SJCRH30 (cell line): Measurements from ENCODE around the gene KCNMA1. TPM values are rescaled to one million over a fixed set of nuclear protein-coding genes. Genes with fewer than 3 reads are reported as not detected.

Experiments used
- DNase-seq, 2 experiments: peaks; one replicate each; pipeline ENCODE4 v3.0.0-alpha.2; 2015 to 2020
- H3K27ac ChIP-seq: fragments of 250-450 bp; sonication (Bioruptor Pico); 2 replicates; pipeline ENCODE4 v1.5.1; 2020; ENCODE audit warnings: mild to moderate bottlenecking, moderate library complexity
- H3K27me3 ChIP-seq: fragments of 250-450 bp; sonication (Bioruptor Pico); 2 replicates; pipeline ENCODE4 v1.5.1; 2020; ENCODE audit warnings: mild to moderate bottlenecking, moderate library complexity
- H3K36me3 ChIP-seq: fragments of 250-450 bp; sonication (Bioruptor Pico); 2 replicates; pipeline ENCODE4 v1.5.1; 2020; ENCODE audit warnings: mild to moderate bottlenecking, moderate library complexity
- H3K4me1 ChIP-seq: fragments of 250-450 bp; sonication (Bioruptor Pico); 2 replicates; pipeline ENCODE4 v1.5.1; 2020; ENCODE audit warnings: mild to moderate bottlenecking, moderate library complexity
- H3K4me3 ChIP-seq: fragments of 250-450 bp; sonication (Bioruptor Pico); 2 replicates; pipeline ENCODE4 v1.5.1; 2020; ENCODE audit warnings: mild to moderate bottlenecking, moderate library complexity
- H3K9me3 ChIP-seq: fragments of 250-450 bp; sonication (Bioruptor Pico); replicated peaks from 2 replicates; pipeline ENCODE4 v1.5.1; 2020; ENCODE audit warnings: mild to moderate bottlenecking, moderate library complexity
- total RNA-seq: library from RNA; depleted of rRNA; stranded (reverse); fragments of >200 nt; shearing (Covaris generic); gene quantifications from 2 replicates; pipeline ENCODE4 v1.2.3, GENCODE V29; 2014

The KCNMA1 gene
- total RNA-seq, 1 experiment from 2014 or later: 0.69 TPM

DNA sequence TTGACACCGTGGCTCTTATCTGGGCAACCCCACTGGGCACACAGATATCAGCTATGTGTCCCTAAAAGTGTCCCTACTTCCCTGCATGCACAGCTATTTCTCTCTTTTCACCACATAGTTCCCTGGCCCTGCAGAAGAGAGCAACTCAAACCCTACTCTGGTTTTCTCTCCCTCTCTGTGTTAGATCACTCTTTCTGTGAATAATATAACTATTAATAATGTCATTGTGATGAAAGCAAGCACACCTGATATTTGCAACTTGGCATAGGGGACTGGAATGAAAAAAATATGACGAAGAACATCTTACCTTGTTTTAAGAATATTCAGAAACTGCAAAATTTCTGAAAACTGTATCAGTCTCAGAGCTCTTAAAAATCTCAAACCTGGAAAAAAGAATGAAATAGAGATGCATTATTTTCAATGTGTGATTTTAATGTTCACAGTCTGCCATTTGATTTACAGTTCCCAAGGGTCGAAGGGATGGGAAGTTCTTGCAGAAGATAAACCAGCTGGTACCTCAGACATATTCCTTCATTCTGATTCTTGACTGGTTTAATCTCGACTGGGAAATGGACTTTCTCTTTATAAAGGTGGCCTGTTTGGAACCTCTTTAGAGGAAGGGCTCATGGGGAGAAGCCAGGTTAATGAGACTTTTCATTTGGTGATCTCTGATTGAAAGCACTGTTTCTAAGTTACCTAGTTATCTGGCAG is 516.8 kb downstream of the KCNMA1 start:
- DNase-seq: no peak
- Histone ChIP-seq H3K9me3 (no peaks in the 10 kb centered on the region), H3K4me3 (no peak overlapping the region), H3K27ac (no peak overlapping the region), H3K36me3 (no peaks in the 10 kb centered on the region), H3K4me1 (no peaks in the 10 kb centered on the region), H3K27me3 (no peaks in the 10 kb centered on the region)

GRCh38 chr10:77120012-77120411 is 517.6 kb downstream of the KCNMA1 start:
- Histone ChIP-seq H3K4me3 (no peak overlapping the region), H3K27ac (no peak overlapping the region), H3K9me3 (no peaks in the 10 kb centered on the region), H3K4me1 (no peaks in the 10 kb centered on the region), H3K36me3 (no peaks in the 10 kb centered on the region), H3K27me3 (no peaks in the 10 kb centered on the region)
- no peak for DNase-seq

DNA sequence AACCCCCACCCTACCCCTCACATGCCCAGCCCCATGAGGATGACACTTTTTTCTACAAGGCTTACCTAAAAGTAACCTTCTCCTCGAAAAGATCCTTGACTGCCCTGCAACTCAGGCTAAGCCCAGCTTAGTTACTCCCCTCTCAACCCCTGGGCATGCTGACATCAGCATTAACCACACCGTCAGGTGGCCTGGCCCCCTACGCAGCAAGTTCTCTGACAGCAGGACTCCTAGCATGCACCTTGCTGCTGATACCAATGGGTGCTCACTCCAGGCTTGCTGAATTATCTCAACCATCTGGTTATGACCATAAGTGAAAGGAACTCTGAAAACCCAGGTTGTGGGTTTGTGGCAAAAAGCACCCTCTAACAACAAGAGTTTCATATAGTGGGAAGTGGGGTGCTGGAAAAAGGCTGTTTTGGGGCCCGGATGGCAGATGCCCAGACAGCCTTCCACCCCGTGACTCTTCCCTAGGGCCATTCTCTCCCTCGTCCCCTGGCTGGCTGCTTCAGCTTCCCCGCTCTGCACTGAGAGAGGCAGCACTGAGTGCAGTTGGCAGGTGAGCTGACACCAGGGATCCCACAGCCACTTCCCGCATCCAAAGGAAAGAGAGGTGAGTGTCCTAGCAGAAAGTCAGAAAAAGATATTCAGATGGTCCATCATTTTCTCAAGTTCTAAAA is 518.9 kb downstream of the KCNMA1 start:
- H3K27me3 ChIP-seq: no peaks in the 10 kb centered on the region
- H3K4me3 ChIP-seq: no peak overlapping the region
- no peak for DNase-seq
- no peaks in the 10 kb centered on the region for H3K36me3 ChIP-seq
- no peaks in the 10 kb centered on the region for H3K9me3 ChIP-seq
- no peak overlapping the region for H3K27ac ChIP-seq
- no peaks in the 10 kb centered on the region for H3K4me1 ChIP-seq

- Histone ChIP-seq H3K27me3 (no peaks in the 10 kb centered on the region), H3K4me1 (no peaks in the 10 kb centered on the region), H3K27ac (no peak overlapping the region), H3K9me3 (no peaks in the 10 kb centered on the region), H3K4me3 (no peak overlapping the region), H3K36me3 (no peaks in the 10 kb centered on the region)
- DNase-seq: no peak
Measured at GRCh38 chr10:77117501-77117900, 520.1 kb downstream of the KCNMA1 start.

- Histone ChIP-seq H3K4me3 (no peak overlapping the region), H3K4me1 (no peaks in the 10 kb centered on the region), H3K27me3 (0 out of 2 replicates have a peak, but pooled peaks cover 4% of the 10 kb centered on the region), H3K9me3 (no peaks in the 10 kb centered on the region), H3K36me3 (no peaks in the 10 kb centered on the region), H3K27ac (no peak overlapping the region)
- no peak for DNase-seq
Measured at GRCh38 chr10:77116904-77117303, 520.7 kb downstream of the KCNMA1 start.

DNA sequence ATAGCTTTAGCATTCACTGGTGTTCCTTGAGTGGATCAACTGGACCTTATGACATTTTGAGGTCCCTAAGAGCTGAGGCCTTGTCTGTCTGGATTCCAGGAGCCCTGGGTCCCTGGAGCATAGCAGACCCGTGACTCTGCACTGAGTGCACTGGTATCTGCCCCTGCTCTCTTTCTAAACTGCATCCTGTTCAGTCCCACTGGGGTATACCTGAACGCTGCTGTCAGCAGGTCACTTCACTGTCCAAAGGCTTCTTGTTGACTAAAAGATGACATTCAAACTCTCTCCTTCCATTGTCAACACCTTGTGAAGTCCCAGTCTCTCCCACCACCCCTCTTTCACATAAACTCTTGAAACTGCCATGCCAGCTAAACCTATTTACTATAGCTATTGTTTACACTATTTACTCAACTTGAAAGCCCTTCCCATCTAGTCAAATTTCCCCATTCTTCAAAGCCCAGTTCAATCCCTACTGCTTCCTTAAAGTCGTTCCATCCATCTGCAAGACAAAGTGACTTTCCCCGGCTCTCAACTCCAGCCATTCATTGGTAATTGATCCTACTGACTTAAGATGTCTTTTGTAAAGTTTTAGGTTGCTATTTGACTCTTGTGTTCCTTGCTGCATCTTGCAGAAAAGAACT is 523.3 kb downstream of the KCNMA1 start:
- no peak overlapping the region for H3K27ac ChIP-seq
- H3K27me3 ChIP-seq: 0 out of 2 replicates have a peak, but pooled peaks cover 7% of the 10 kb centered on the region
- no peak overlapping the region for H3K4me3 ChIP-seq
- H3K4me1 ChIP-seq: no peaks in the 10 kb centered on the region
- no peaks in the 10 kb centered on the region for H3K9me3 ChIP-seq
- no peak for DNase-seq
- H3K36me3 ChIP-seq: no peaks in the 10 kb centered on the region

- peak; percentile 10 to 64 for DNase-seq
- no peaks in the 10 kb centered on the region for H3K4me1 ChIP-seq
- 0 out of 2 replicates have a peak, but pooled peaks cover 7% of the 10 kb centered on the region for H3K27me3 ChIP-seq
- H3K27ac ChIP-seq: no peak overlapping the region
- no peaks in the 10 kb centered on the region for H3K36me3 ChIP-seq
- no peaks in the 10 kb centered on the region for H3K9me3 ChIP-seq
- H3K4me3 ChIP-seq: no peak overlapping the region
Measured at GRCh38 chr10:77111611-77112550, 525.7 kb downstream of the KCNMA1 start.

- 0 out of 2 replicates have a peak, but pooled peaks cover 7% of the 10 kb centered on the region for H3K27me3 ChIP-seq
- no peak overlapping the region for H3K4me3 ChIP-seq
- H3K4me1 ChIP-seq: no peaks in the 10 kb centered on the region
- H3K36me3 ChIP-seq: no peaks in the 10 kb centered on the region
- no peak overlapping the region for H3K27ac ChIP-seq
- DNase-seq: no peak
- H3K9me3 ChIP-seq: no peaks in the 10 kb centered on the region
Measured at GRCh38 chr10:77110757-77111156, 526.9 kb downstream of the KCNMA1 start.

GRCh38 chr10:77109351-77109994 is 528.1 kb downstream of the KCNMA1 start:
- Histone ChIP-seq H3K27ac (no peak overlapping the region), H3K4me1 (no peaks in the 10 kb centered on the region), H3K4me3 (no peak overlapping the region), H3K9me3 (no peaks in the 10 kb centered on the region), H3K27me3 (0 out of 2 replicates have a peak, but pooled peaks cover 7% of the 10 kb centered on the region), H3K36me3 (no peaks in the 10 kb centered on the region)
- DNase-seq: no peak

DNA sequence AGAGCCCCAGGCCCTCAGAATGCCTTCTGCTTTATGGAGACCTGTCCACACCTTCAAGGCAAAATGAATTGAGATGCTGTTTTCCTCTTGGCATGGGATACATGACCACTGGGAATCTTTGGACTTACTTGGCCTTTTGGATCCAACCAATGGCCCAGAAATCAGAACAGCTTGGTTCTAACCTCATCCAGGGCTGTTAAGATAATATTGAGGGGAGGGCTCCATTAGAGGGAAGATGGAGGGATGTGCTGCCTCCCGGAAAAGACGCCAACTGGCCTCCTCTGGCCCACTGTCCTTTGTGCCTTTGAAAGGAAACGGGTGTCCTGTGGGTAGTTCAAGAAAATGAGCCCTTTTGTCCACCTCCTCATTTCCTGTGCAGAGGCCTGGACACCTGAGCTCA is 530.9 kb downstream of the KCNMA1 start:
- DNase-seq: no peak
- Histone ChIP-seq H3K9me3 (no peaks in the 10 kb centered on the region), H3K27ac (no peak overlapping the region), H3K27me3 (0 out of 2 replicates have a peak, but pooled peaks cover 3% of the 10 kb centered on the region), H3K4me3 (no peak overlapping the region), H3K36me3 (no peaks in the 10 kb centered on the region), H3K4me1 (no peaks in the 10 kb centered on the region)

DNA sequence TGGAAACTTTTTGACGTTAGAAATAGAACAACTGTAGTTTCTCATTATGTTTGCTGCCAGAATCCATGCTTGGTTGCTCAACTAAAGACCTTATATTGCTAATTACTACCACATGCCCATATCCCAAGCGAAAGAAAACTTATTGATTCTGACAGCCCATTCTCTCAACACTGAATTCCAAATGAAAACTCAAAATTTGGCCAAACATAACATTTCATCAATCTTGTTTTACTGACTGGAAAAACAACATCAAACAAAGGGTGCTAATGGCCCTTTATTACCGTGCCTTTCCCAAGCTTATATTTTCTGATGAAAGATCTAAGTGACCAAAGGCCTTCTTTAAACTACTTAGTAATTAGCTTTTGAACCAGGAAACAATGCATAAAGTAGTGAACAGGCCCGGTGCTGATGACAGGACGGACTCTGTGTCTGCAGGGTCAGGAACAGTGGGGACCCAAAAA is 531.8 kb downstream of the KCNMA1 start:
- no peak for DNase-seq
- Histone ChIP-seq H3K27ac (no peak overlapping the region), H3K27me3 (0 out of 2 replicates have a peak, but pooled peaks cover 3% of the 10 kb centered on the region), H3K4me3 (no peak overlapping the region), H3K36me3 (no peaks in the 10 kb centered on the region), H3K4me1 (no peaks in the 10 kb centered on the region), H3K9me3 (no peaks in the 10 kb centered on the region)

DNA sequence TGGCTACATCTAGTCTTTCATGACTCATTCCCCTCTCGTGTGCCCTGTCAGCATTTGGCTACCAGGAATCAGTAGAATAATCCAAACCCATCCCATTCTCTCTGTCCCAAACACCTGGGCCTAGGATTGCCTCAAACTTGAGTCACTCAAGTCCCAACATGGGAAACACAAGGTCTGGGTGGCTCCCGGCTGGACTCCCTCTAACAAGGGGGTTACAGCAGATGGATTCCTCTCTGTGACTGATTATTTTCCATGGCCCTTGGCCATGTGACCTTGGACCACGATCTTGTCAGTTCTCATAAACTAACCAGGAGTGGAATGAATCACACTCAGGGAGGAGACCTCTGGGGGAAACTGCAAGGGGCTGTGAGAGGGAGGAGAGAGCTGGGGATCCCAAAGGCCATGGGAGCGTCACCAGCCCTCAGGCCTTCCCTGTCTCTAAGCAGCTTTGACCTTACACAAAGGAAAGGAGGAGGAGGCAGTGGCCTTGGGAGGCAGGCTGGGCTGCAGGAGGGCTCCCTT is 533.1 kb downstream of the KCNMA1 start:
- no peak for DNase-seq
- Histone ChIP-seq H3K27ac (no peak overlapping the region), H3K4me1 (no peaks in the 10 kb centered on the region), H3K4me3 (no peak overlapping the region), H3K36me3 (no peaks in the 10 kb centered on the region), H3K9me3 (no peaks in the 10 kb centered on the region), H3K27me3 (no peaks in the 10 kb centered on the region)

DNA sequence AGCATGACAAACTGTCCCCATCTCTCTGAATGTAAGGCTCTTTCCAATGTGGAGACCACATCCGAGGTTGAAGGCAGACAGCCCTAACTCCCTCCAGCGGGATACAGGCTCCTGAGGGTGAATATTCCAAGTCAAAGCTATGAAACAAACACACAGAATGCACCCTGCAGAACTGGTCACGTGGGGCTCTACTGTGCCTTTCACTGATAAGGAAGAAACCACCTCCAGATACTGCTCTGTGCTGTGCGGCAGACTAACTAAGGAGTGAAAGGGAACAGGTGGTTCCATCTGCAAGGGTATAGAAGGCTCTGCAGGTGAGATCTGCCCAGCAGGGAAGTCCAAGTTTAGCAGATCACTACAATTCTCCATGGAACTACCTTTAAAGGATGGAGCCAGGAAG is 534.4 kb downstream of the KCNMA1 start:
- H3K36me3 ChIP-seq: no peaks in the 10 kb centered on the region
- no peak overlapping the region for H3K27ac ChIP-seq
- no peaks in the 10 kb centered on the region for H3K9me3 ChIP-seq
- DNase-seq: no peak
- H3K4me1 ChIP-seq: no peaks in the 10 kb centered on the region
- no peaks in the 10 kb centered on the region for H3K27me3 ChIP-seq
- H3K4me3 ChIP-seq: no peak overlapping the region

DNA sequence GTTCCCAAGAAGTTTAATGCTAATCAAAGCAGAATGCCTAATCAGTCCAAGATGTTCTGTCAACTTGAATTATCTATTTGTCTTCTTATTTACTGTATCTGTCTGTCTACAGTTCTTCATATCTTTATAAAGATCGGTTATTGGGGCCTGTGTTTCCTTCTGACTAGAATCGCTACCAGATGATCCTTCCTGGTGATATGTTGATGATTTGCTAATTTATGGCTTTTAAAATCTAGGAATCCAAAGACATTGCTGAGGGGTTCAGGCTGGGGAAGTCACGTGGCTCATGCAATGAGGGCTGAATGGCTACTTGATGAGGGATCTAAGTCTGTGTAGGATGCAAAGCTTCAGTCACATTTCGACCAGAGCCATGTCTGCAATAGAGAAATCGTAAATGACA is 536.3 kb downstream of the KCNMA1 start:
- Histone ChIP-seq H3K36me3 (no peaks in the 10 kb centered on the region), H3K9me3 (no peaks in the 10 kb centered on the region), H3K4me1 (no peaks in the 10 kb centered on the region), H3K27me3 (no peaks in the 10 kb centered on the region), H3K27ac (no peak overlapping the region), H3K4me3 (no peak overlapping the region)
- DNase-seq: no peak
